Choroid plexus epithelial cell (primary cell): Measurements from ENCODE around the gene KIN.

Experiments used
- DNase-seq: peaks from one replicate; pipeline ENCODE4 v3.0.0-alpha.2; 2010; ENCODE audit warnings: low read depth
- H3K4me3 ChIP-seq: 2 replicates; pipeline ENCODE4 v1.5.1; 2011; ENCODE audit warnings: low read depth, mild to moderate bottlenecking, control low read depth, low read length, moderate library complexity
- CTCF ChIP-seq: conservative IDR thresholded peaks from 2 replicates; pipeline ENCODE4 v1.5.1; 2011; ENCODE audit warnings: low read depth, mild to moderate bottlenecking, control low read depth, inconsistent platforms, low read length, moderate library complexity

Gene KIN

GRCh38 chr10:7811000-7811399 is 23.2 kb upstream of the KIN start:
- H3K4me3 ChIP-seq, result no peak overlapping the region
- no peak for TF ChIP-seq CTCF
- DNase-seq, result no peak

- TF ChIP-seq CTCF, result no peak
- no peak for DNase-seq
- H3K4me3 ChIP-seq, result no peak overlapping the region
These were observed 22.6 kb upstream of the KIN start for GRCh38 chr10:7810443-7810842.

- no peak for DNase-seq
- no peak overlapping the region for H3K4me3 ChIP-seq
- TF ChIP-seq CTCF, result no peak
These were observed 21.0 kb upstream of the KIN start for GRCh38 chr10:7808686-7809267.

GRCh38 chr10:7804741-7805140 is 16.9 kb upstream of the KIN start:
- H3K4me3 ChIP-seq, result no peak overlapping the region
- no peak for DNase-seq
- TF ChIP-seq CTCF, result no peak

GRCh38 chr10:7804216-7804615 is 16.4 kb upstream of the KIN start:
- no peak overlapping the region for H3K4me3 ChIP-seq
- TF ChIP-seq CTCF, result no peak
- DNase-seq, result no peak

- no peak for TF ChIP-seq CTCF
- no peak overlapping the region for H3K4me3 ChIP-seq
- DNase-seq, result no peak
These were observed 14.8 kb upstream of the KIN start for GRCh38 chr10:7802606-7803005.

GRCh38 chr10:7797582-7797981 is 9.8 kb upstream of the KIN start:
- H3K4me3 ChIP-seq, result no peak overlapping the region
- DNase-seq, result peak; percentile 96
- TF ChIP-seq CTCF, result no peak
